Endothelial cell of umbilical vein (primary cell): ENCODE data around the gene CTNND2. TPM values are rescaled to one million over a fixed set of nuclear protein-coding genes. Genes with fewer than 3 reads are reported as not detected.

Experiments
- BruUV-seq: library from RNA; stranded (reverse); fragments of 400-500 nt; replicated peaks from 2 replicates; lab custom pipeline; 2021; lab: Mats Ljungman, UMichigan
- CTCF ChIA-PET: fragments of 300-600, 350-600 bp; sonication (Branson Sonifier 250); formaldehyde crosslinking; loops from one replicate; lab custom pipeline; 2021; ENCODE audit warnings: antibody characterized with exemption, inconsistent platforms; lab: Charles Lee
- POLR2A ChIA-PET: fragments of 300-600, 350-600 bp; sonication (Branson Sonifier 250); formaldehyde crosslinking; loops from one replicate; lab custom pipeline; 2021; ENCODE audit warnings: antibody characterized with exemption, inconsistent platforms; lab: Charles Lee
- DNase-seq: peaks from one replicate; pipeline ENCODE4 v3.0.0-alpha.2; 2011; ENCODE audit warnings: low read depth, low spot score
- FAIRE-seq: peaks from 2 replicates; lab custom pipeline; 2011; peaks lifted over from hg19 to GRCh38; lab: Jason Lieb, UNC
- H2AFZ ChIP-seq: 2 replicates; pipeline ENCODE4 v1.6.0; 2012; ENCODE audit warnings: low read depth, low read length, control low read depth, inconsistent platforms
- H3K27ac ChIP-seq: 2 replicates; pipeline ENCODE4 v1.5.1; 2011; ENCODE audit warnings: low read depth, mild to moderate bottlenecking, control low read depth, low read length, moderate library complexity; ENCODE audit not compliant: insufficient read depth
- H3K27me3 ChIP-seq, 2 experiments: 2 replicates each; pipeline versions ENCODE4 v1.6.0 to v1.6.1; 2011; ENCODE audit warnings: low read length in 2 of 2, mixed read lengths in 1 of 2; ENCODE audit not compliant: control insufficient read depth in 2 of 2, insufficient read depth in 2 of 2
- H3K36me3 ChIP-seq, 2 experiments: 2 replicates in 1 of 2; 3 replicates in 1 of 2; pipeline ENCODE4 v1.5.1; 2011; ENCODE audit warnings: low read length in 2 of 2, mild to moderate bottlenecking in 1 of 2, moderate library complexity in 1 of 2; ENCODE audit not compliant: control insufficient read depth in 2 of 2, insufficient read depth in 2 of 2; ENCODE audit errors: extremely low read depth in 1 of 2
- H3K4me1 ChIP-seq: 3 replicates; pipeline ENCODE4 v1.5.1; 2011; ENCODE audit warnings: mild to moderate bottlenecking, low read length; ENCODE audit not compliant: control insufficient read depth, insufficient read depth; ENCODE audit errors: extremely low read depth
- H3K4me2 ChIP-seq: 2 replicates; pipeline ENCODE4 v1.6.1; 2011; ENCODE audit warnings: low read length, control low read depth, mixed read lengths; ENCODE audit not compliant: insufficient read depth
- H3K4me3 ChIP-seq, 3 experiments: fragments of 200-600 bp in 1 of 3; sonication (generic), shearing (Covaris generic) in 1 of 3; replicated peaks in 1 of 3; 2 replicates each; pipeline ENCODE4 v1.5.1; 2011 to 2016; ENCODE audit warnings: control low read depth in 3 of 3, low read length in 3 of 3, mild to moderate bottlenecking in 2 of 3, inconsistent platforms in 1 of 3, low read depth in 1 of 3, moderate library complexity in 1 of 3; ENCODE audit not compliant: insufficient read depth in 1 of 3
- H3K79me2 ChIP-seq: 2 replicates; pipeline ENCODE4 v1.6.0; 2012; ENCODE audit warnings: low read length, inconsistent platforms; ENCODE audit not compliant: control insufficient read depth, insufficient read depth
- H3K9ac ChIP-seq: replicated peaks from 2 replicates; pipeline ENCODE3; 2011; ENCODE audit warnings: low read length, control low read depth; ENCODE audit not compliant: insufficient read depth; ENCODE audit errors: extremely low read depth
- H3K9me1 ChIP-seq: replicated peaks from 3 replicates; pipeline ENCODE4 v1.6.0; 2011; ENCODE audit warnings: mild to moderate bottlenecking, low read length; ENCODE audit not compliant: control insufficient read depth, insufficient read depth; ENCODE audit errors: extremely low read depth
- H3K9me3 ChIP-seq: replicated peaks from 2 replicates; pipeline ENCODE4 v1.5.1; 2012; ENCODE audit warnings: low read length, inconsistent platforms; ENCODE audit not compliant: control insufficient read depth, insufficient read depth
- H4K20me1 ChIP-seq: replicated peaks from 2 replicates; pipeline ENCODE3; 2011; ENCODE audit warnings: mild to moderate bottlenecking, low read length; ENCODE audit not compliant: control insufficient read depth, insufficient read depth; ENCODE audit errors: extremely low read depth
- EZH2 ChIP-seq: IDR thresholded peaks from 2 replicates; pipeline ENCODE4 v1.6.1; 2012; ENCODE audit warnings: borderline replicate concordance, low read depth, mild to moderate bottlenecking, moderate library complexity, low read length, inconsistent platforms; ENCODE audit not compliant: severe bottlenecking
- FOS ChIP-seq: IDR thresholded peaks from 2 replicates; pipeline ENCODE4 v1.6.1; 2011; ENCODE audit warnings: mild to moderate bottlenecking, low read length, moderate library complexity, borderline replicate concordance; ENCODE audit not compliant: insufficient read depth
- GATA2 ChIP-seq: IDR thresholded peaks from 2 replicates; pipeline ENCODE4 v1.7.0; 2011; ENCODE audit warnings: low read depth, mild to moderate bottlenecking, moderate library complexity, mixed read lengths, low read length; ENCODE audit not compliant: insufficient read length, insufficient read depth
- JUN ChIP-seq: IDR thresholded peaks from 2 replicates; pipeline ENCODE4 v1.6.1; 2011; ENCODE audit warnings: borderline replicate concordance, low read depth; ENCODE audit not compliant: insufficient read length, insufficient read depth
- MYC ChIP-seq: IDR thresholded peaks from one replicate; pipeline ENCODE4 v1.6.1; 2011; ENCODE audit warnings: mild to moderate bottlenecking, low read depth, low read length
- POLR2A ChIP-seq: IDR thresholded peaks from 2 replicates; pipeline ENCODE4 v1.6.1; 2012; ENCODE audit warnings: low read depth, mild to moderate bottlenecking, control low read depth, low read length
- POLR2AphosphoS5 ChIP-seq: IDR thresholded peaks from 2 replicates; pipeline ENCODE4 v1.6.1; 2012; ENCODE audit warnings: low read depth, mild to moderate bottlenecking, control low read depth, low read length, moderate library complexity; ENCODE audit not compliant: insufficient read depth
- dilution Hi-C: fragments of 300-500 bp; cut with MboI; formaldehyde crosslinking; loops from one replicate; pipeline ENCODE4 v1.15.0; 2019; ENCODE audit warnings: low sequenced_read_pairs; ENCODE audit not compliant: extremely low pct_ligation_motif_present
- intact Hi-C: fragments of 100-400 bp; cut with micrococcal nuclease; formaldehyde crosslinking; loops from one replicate; pipeline ENCODE4 v1.10.0; 2022
- polyA plus RNA-seq, 4 experiments: library from polyadenylated mRNA; depleted of rRNA in 3 of 4; stranded (reverse) in 3 of 4; unstranded in 1 of 4; fragments of >200 nt; gene quantifications; 2 replicates each; pipeline versions ENCODE4 v1.2.1 to v1.2.3, GENCODE V29; 2011 to 2012; ENCODE audit warnings: missing spikeins in 1 of 4
- total RNA-seq: library from RNA; stranded (reverse); gene quantifications from 2 replicates; pipeline ENCODE4 v1.2.3, GENCODE V29; 2021
- TF ChIP-seq, protein P1 (sequence below), 2 donors: IDR thresholded peaks; 1 replicate in 1 of 2; 2 replicates in 1 of 2; pipeline ENCODE4 v1.5.1; 2011; ENCODE audit warnings: low read length in 2 of 2, mild to moderate bottlenecking in 2 of 2, moderate library complexity in 2 of 2, control low read depth in 1 of 2, inconsistent platforms in 1 of 2, low read depth in 1 of 2; ENCODE audit not compliant: insufficient read depth in 1 of 2; ENCODE audit errors: extremely low read depth in 1 of 2
- TF ChIP-seq, protein P2 (sequence below): IDR thresholded peaks from 2 replicates; pipeline ENCODE4 v1.6.1; 2011; ENCODE audit not compliant: insufficient read depth, insufficient read length

The CTNND2 gene
- total and polyA plus RNA-seq, 2 donors (not counting 3 experiments of a cell fraction or from before 2014, with no cell fraction given): not detected

DNA sequence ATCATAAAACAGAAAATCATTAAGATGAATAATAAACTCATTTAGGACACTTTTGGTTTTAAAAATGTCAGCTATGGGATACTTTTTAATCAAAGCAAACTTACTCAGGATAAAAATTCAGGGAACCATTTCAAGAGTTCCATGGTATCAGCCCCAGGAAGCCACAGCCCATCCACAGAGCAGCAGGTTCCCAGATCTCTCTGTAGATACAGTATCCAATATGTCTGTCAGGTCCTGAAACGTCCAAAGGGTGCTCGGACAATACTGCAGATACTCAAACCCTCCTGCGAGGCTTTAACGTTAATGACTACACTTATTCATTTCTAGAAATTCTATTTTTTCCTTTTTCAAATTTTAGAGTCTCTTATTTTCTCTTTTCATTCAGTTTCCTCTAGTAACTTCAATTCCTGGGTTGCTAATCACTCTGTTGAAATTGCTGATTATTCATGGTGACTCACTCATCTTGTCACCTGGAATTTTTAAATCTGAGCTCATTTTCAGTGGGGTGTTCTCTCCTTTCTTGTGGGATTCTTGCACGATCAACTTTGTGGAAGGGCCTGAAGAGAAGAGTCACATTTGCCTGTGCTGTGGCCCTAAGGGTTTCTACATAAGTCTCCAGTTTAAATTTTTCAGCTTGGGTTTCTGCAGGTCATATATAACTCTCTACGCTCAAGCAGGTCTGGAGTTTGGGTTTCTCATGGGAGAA lies 435.8 kb downstream of the CTNND2 start:
- no peak for DNase-seq
- Histone ChIP-seq H3K27ac (no peak overlapping the region), H3K9ac (no peak overlapping the region), H3K9me3 (peaks cover 2% of the 10 kb centered on the region), H3K79me2 (no peaks in the 10 kb centered on the region), H2AFZ (no peak overlapping the region), H4K20me1 (no peaks in the 10 kb centered on the region), H3K27me3 (no peaks in the 10 kb centered on the region), H3K4me1 (no peaks in the 10 kb centered on the region), H3K4me2 (no peak overlapping the region), H3K9me1 (no peaks in the 10 kb centered on the region), H3K4me3 (no peak overlapping the region), H3K36me3 (no peaks in the 10 kb centered on the region)
- intact Hi-C loops (no loop called here), dilution Hi-C loops (no loop called here)
- TF ChIP-seq POLR2AphosphoS5 (no peak), FOS (no peak)
- TF ChIP-seq, protein P1, sequence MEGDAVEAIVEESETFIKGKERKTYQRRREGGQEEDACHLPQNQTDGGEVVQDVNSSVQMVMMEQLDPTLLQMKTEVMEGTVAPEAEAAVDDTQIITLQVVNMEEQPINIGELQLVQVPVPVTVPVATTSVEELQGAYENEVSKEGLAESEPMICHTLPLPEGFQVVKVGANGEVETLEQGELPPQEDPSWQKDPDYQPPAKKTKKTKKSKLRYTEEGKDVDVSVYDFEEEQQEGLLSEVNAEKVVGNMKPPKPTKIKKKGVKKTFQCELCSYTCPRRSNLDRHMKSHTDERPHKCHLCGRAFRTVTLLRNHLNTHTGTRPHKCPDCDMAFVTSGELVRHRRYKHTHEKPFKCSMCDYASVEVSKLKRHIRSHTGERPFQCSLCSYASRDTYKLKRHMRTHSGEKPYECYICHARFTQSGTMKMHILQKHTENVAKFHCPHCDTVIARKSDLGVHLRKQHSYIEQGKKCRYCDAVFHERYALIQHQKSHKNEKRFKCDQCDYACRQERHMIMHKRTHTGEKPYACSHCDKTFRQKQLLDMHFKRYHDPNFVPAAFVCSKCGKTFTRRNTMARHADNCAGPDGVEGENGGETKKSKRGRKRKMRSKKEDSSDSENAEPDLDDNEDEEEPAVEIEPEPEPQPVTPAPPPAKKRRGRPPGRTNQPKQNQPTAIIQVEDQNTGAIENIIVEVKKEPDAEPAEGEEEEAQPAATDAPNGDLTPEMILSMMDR (IDR thresholded peaks at IDR 0.05; ENCODE audit: extremely low read depth in 1 of 2, insufficient read depth in 1 of 2, low read depth in 1 of 2, low read length in 2 of 2): no peak
- no peak for FAIRE-seq
- no TSS peak for BruUV-seq
- CTCF ChIA-PET: no interaction called here
- POLR2A ChIA-PET: no interaction called here

DNA sequence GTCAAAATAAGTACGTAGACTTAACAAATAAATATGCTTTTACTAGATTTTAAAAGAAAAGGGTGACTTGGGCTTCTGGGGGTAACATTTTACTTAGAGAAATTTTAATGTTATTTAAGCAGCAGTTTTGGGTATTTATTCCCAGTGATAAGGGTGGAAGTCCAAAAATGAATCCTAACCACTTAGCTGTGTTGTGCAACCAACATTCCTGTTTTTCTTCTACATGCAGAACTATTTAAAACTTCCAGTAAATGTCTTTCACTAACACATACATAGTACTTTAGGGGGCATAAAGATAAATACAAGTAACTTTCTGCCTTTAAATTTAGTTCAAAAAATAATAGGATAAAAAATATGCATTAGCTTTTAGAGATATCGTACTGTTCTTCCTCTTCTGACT lies 436.7 kb downstream of the CTNND2 start:
- no peaks in the 10 kb centered on the region for H4K20me1 ChIP-seq
- no TSS peak for BruUV-seq
- no peak for FAIRE-seq

More for the DNA sequence above, 436.7 kb downstream of the CTNND2 start:
- Histone ChIP-seq H3K79me2 (no peaks in the 10 kb centered on the region), H3K27ac (no peak overlapping the region), H3K4me1 (no peaks in the 10 kb centered on the region), H3K9me1 (no peaks in the 10 kb centered on the region), H3K4me3 (no peak overlapping the region), H3K9me3 (peaks cover 2% of the 10 kb centered on the region), H3K27me3 (no peaks in the 10 kb centered on the region), H3K4me2 (no peak overlapping the region), H2AFZ (no peak overlapping the region), H3K9ac (no peak overlapping the region), H3K36me3 (no peaks in the 10 kb centered on the region)
- TF ChIP-seq FOS: no peak
- no peak for TF ChIP-seq GATA2
- no peak for TF ChIP-seq POLR2A
- no peak for TF ChIP-seq EZH2
- TF ChIP-seq POLR2AphosphoS5: no peak
- TF ChIP-seq, protein P1 (IDR thresholded peaks at IDR 0.05; ENCODE audit: extremely low read depth in 1 of 2, insufficient read depth in 1 of 2, low read depth in 1 of 2, low read length in 2 of 2): no peak
- TF ChIP-seq JUN: no peak
- TF ChIP-seq, protein P2, sequence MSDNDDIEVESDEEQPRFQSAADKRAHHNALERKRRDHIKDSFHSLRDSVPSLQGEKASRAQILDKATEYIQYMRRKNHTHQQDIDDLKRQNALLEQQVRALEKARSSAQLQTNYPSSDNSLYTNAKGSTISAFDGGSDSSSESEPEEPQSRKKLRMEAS: no peak
- no peak for TF ChIP-seq MYC
- ChIA-PET POLR2A (no interaction called here), CTCF (no interaction called here)
- intact Hi-C loops (no loop called here), dilution Hi-C loops (no loop called here)
- DNase-seq: no peak
